Lung microvascular endothelial cell (primary cell): ENCODE results near the gene PPT1. TPM values are rescaled to one million over a fixed set of nuclear protein-coding genes. Genes with fewer than 3 reads are reported as not detected.
A peak's percentile ranks its signal among the peaks of the same experiment; 100 is the strongest.

Source experiments
- DNase-seq, 2 donors: peaks; one replicate each; pipeline versions ENCODE4 v3.0.0 to v3.0.0-alpha.2; 2010; ENCODE audit warnings: low read depth in 2 of 2
- total RNA-seq: library from RNA; depleted of rRNA; stranded (reverse); fragments of >200 nt; gene quantifications from 2 replicates; pipeline ENCODE4 v1.2.1, GENCODE V29; 2014

Gene PPT1
- total RNA-seq = 34.7 and 45.1 TPM in 2 replicates

DNA sequence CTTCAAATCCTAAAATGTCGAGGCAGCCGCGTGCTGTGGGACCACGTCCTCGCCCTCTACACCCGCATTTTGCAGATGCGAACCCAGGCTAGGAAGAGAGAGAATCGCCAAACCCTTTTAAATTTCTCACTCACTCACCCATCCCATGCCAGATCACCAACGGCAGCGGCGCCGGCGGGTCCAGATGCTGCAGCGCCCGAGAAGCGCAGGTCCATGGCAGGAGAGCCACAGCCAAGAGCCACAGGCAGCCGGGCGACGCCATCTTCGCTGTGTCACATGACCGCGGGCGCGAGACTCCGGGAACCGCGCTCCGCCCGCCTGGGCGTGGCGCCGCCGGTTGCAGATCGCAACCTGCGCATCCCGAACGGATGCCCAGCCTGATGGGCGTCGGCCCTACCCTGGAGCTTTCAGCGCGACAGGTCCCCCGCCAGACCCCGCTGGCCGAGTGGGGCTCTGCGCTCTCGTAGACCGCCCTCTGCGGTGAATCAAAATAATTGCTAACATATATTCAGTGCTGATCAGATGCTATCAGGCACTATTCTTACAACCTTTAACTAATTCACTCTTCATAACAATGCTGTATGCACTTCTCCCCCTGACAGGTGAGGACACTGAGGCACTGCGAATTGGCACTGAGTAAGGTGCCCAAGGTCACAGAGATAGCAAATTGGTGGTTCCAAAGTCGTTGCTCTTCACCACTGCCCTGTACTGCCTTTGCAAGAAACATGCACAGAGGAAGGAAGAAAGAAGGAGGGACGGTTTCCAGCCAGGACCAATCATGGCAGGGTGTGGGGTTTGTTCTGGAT, at the start of gene PPT1:
TSS of gene PPT1 (minus strand) at position 276 of the 806 bp plus-strand sequence. CDS start at position 262, 14 bp downstream.
- peak; percentile 69 to 76 for DNase-seq

DNA sequence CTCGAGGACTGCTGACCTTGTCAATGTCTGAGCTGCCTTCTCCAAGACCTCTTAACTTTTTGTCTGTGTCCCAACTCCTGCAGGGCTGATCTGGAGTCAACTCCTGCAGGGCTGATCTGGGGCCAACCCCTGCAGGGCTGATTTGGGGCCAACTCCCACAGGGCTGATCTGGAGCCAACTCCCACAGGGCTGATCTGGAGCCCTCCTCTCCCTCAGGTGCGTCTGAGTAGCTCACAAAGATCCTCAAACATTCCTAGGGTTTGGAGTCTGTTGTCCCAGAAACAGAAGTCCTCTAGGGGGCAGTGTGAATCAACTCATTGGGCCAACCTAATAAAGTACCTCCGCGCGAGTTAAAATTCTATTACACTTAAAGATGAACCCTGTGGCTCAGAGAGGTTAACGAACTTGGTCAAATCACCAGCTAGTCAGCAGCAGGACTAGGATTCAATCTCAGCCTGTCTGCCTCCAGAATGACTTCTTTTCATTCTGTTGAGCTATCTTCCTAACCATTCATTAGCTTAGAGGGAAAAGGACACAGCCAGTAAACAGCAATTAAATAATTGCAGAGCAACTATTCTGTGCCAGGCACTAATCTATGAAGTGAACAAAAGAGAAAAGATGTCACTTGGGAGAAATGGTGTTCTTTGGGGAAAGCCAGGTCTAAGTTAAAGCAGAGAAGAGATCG, 47.0 kb upstream of the PPT1 start:
- peak; percentile 68 to 72 for DNase-seq

DNA sequence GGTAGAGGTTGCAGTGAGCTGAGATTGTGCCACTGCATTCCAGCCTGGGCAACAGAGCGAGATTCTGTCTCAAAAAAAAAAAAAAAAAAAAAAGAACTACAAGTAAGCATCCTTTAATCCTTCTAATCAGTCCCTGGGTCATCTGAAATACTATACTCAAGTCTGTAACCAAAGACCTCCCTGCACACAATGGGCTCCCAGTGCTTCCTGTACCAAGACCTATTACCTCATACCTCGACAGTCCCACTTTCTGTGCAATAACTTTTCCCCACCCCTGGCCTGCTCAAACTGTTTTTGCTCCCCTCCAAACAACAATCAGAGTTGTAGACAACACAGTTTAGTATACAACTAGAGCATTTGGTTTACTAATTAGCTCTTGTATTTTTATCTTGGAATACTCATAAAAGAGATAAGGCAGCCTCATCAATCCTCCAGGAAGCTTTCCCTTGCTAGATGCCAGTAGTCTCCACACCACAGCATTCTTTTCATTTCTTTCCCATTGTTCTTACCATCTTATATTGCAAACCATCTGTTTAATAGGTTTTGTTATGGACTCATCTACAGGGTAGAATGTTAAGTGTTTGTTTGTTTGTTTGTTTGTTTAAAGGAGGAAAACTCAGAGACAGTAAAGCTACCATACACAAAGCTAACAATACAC, 45.0 kb upstream of the PPT1 start:
- no peak for DNase-seq

DNA sequence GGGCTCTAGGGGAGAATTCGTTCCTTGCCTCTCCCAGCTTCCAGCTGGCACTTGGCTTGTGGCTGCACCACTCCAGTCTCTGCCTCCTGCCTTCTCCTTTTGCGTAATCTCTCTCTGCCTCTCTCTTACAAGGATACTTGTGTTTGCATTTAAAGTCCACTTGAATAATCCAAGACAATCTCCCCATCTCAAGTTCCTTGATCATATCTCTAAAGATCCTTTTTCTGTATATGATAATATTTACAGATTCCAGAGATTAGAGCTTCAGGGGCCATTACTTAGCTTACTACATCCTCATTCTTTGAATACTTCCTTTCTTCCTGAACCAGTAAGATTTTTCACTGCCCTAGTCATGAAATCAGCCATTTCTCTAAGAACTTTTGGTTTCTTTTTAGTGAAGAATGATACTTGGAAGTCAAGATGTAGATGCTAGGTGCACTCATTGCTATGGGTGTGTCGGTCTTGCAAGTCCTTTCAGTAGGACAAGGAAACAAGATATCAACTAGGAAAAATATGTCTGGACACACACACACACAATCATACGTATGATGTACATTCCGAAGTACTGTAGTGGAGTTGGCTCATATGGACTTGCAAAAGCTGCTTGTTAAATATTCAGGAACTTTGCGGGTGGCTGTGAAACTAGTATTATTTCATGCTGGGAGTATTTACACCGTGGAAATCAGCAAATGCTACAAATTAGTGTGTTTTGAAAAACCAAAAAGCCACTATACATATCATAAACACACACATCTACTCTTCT, 43.3 kb upstream of the PPT1 start:
- DNase-seq = no peak

DNA sequence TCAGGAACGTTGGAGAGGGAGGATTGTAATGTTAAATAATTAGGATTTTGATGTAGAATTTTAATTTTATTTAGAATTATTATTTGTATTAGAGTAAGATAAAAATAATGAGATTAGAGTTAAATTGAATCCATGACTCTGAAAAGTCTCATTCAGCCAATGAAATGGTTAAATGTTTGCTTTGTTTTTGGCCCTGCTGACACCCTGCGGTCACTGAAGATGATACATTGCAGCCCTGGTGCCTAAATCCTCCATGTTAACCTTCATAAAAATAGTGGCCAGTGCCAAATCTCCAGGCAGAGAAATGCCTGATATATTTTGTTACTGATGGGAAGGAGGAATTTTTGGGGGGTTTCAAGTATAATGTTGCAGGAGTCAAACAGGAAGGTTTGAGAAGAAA, 36.8 kb upstream of the PPT1 start:
- DNase-seq = no peak

DNA sequence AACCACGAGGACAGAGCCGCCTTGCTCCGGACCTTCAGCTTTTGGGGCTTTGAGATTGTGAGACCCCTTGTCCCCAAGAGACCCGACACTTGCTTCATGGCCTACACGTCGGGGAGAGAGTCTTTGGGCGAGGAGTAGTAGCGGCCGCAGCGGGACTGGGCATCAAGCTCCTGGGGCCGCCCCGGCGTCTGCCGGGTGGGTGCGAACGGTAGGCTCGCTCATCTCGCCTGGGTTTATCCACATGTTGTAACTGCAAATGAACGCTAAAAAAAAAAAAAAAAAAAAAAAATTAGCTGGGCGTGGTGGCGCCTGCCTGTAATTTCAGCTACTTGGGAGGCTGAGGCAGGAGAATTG, 36.2 kb upstream of the PPT1 start:
- no peak for DNase-seq

DNA sequence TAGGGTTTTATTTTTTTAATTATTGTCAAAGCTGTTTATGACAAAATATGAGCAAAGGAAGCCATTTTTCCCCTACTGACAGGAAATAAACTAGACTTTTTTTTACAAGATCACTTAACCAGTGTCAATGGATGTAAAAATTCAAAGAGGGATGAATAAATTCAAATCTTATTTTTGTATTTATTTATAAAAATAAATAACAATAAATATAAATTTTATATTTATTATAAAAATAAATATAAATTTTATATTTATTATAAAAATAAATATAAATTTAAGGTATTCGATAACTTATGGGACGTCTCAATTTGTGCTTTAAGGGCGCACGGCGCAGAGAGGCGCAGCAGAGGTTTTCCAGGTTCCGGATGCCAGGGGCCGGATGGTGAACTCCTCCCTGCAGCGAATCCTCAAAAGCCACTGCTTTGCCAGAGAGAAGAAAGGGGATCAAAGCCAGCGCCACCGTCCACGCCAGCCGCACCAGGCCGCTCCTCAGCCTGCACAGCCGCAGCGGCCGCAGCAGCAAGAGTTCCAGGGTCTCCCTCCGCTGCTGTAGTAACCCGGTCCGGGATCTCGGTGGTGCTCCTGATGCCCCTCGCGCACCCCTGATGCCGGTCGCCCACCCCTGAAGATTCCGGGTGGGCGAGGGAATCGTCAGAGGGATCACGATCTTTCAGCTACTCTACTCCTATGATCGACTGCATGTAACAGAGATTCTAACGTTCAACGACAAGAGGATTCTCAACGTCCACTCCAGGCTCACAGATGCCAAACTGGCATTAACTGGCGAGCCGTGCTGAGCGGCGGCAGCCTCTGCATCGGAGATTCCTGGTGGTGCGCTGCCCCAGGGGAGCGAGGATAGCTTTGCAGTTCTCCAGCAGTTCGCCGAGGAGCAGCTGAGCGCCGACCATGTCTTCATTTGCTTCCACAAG, 35.6 kb upstream of the PPT1 start:
- peak; percentile 5 to 16 for DNase-seq

DNA sequence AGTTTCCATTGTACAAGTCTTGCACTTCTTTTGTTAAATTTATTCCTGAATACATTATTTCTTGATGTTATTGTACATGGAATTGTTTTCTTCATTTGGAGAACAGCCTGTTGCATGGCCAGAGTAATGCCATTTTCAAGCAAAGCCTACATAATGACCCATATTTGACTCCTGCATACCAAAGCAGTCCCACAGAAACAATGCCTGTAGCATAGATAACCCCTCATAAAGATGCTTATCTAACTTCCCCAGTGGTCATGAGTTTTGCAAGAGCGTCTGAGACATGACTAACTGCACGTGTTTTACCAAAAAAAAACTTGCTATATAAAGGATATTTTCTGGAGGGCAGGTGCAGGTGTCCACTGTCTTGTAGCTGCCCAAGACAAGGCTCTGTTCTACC, 33.8 kb upstream of the PPT1 start:
- DNase-seq = peak; percentile 7 to 16

DNA sequence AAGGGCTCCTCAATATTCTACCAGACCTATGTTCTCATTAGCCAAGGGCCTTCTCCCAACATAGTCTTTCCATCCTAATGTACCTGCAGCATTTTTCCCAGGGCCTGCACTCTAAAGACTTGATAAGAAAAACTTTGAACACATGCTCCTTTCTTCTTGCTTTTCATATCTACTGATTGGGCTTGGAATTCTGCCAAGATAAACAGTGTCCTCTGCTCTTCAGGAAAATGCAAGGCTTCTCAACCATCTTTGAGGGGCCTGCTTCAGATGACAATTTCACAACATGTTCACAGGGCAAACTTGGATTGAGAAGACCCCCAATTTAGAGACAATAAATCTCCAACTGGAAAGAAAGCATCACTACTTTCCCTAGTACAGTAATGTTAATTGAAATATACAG, 25.8 kb upstream of the PPT1 start:
- peak in 1 of 2 donors; percentile 15 for DNase-seq

DNA sequence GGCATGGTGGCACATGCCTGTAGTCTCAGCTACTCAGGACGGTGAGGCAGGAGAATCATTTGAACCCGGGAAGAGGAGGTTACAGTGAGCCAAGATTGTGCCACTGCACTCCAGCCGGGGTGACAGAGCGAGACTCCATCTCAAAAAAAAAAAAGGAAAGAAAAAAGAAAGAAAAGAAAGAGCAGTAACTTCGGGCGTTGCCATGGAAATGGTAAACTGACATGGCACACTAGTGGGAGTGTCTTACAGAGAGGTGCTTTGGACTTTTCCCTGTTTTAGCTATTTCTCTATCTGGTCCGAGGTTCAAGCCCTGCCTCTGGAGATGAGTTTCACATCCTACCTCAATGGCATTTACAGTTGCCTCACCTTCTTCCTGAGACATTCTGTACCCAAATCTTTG, 23.1 kb upstream of the PPT1 start:
- no peak for DNase-seq

DNA sequence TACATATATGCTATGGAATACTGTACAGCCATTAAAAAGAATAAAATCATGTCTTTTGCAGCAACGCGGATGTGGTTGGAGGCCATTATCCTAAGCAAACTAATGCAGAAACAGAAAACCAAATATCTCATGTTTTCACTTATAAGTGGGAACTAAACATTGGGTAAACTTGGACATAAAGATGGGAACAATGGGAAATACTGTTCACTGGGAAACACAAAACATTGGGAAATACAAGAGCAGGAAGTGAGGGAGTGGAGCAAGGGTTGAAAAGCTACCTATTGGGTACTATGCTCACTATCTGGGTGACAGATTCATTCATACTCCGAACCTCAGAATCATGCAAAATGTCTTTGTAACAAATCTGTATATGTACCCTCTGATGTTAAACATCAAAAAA, 17.3 kb upstream of the PPT1 start:
- no peak for DNase-seq

DNA sequence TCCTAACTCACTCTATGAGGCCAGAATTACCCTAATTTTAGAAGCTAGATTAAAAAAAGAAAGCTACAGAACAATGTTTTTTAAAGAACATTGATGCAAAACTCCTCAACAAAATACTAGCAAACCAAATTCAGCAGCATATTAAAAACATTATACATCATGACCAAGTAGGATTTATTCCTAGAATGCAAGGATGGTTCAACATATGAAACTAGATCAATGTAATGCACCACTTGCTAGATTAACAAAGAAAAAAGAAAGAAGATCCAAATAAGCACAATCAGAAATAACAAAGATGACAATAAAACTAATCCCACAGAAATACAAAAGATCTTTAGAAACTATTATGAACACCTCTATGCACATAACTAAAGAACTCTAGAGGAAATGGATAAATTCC, 13.3 kb upstream of the PPT1 start:
- DNase-seq = no peak

DNA sequence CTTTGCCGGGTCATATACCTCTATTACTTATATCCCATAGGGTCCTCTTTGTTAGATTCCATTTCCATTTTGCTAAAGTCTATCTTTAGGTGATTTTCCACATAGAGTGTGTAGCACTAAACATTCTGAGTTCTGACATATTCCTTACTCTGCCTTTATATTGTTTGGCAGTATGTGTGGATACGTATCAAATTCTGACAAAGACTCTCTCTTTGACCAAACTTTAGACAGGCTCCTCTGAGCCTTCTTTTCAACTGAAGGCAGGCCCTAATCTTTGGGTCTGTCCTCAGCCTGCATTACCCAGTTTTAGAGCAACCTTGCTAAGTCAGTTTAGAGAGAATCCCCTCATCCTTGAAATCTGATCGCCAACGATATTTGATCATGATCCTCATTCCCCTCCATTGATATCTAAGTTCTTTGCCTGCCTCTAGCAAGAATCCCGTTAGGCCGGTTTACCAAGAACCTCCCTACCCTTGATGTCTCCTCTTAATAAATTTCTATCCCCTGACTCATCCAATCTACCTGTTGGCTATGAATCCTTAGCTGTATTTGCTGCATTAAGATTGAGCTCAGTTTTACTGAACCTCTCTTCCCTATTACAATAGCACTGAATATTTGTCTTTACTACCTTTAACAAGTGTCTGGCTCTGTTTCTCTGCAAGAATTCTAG, 10.4 kb upstream of the PPT1 start:
- no peak for DNase-seq

DNA sequence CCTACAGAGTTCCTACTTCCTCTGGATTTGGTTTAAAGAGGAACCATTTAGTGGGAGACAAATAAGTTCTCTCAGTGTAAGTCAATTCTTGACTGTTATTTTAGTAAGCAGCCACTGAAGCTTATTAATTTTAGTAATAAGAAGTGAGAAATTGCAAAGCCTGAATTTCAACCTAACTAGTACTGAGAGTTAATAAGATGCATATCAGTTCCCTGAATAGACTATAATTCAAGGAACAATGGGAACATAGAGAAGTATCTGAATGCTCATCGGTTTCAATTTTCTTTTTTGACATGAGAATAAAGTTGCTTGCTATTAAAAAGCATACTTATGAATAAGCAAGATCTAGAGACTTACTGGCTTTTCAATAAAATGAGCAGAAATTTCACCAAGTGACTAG, 8.0 kb upstream of the PPT1 start:
- DNase-seq = no peak

DNA sequence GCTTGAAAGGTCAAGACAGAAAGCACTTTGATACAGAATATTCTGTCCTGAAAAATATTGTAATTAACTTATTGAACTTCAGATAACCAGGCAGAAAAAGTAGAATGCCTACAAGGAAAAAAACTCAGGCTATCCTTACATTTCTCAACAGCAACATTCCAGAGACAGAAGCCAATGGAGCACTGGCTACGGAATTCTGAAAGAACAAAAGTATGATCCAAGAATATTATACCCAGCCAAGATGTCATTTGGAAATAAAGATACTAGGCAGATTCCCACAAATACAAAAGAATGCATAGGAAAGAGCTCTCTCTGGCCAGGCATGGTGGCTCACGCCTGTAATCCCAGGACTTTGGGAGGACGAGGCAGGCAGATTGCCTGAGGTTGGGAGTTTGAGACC, 5.8 kb upstream of the PPT1 start:
- DNase-seq = no peak

DNA sequence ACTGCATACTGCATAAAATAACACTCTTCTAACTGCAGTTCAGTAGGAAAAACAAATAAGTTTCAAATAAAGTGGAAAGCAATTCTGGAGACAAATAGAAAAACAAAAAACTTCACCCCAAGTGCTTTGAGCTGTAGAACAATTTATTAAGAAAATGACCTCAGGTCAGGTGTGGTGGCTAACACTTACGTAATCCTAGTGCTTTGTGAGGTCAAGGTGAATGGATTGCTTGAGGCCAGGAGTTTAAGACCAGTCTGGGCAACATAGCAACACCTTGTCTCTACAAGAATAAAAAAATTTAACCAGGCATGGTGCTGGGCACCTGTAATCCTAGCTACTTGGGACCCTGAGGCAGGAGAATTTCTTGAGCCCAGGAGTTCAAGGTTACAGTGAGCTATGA, 5.0 kb upstream of the PPT1 start:
- DNase-seq = no peak

DNA sequence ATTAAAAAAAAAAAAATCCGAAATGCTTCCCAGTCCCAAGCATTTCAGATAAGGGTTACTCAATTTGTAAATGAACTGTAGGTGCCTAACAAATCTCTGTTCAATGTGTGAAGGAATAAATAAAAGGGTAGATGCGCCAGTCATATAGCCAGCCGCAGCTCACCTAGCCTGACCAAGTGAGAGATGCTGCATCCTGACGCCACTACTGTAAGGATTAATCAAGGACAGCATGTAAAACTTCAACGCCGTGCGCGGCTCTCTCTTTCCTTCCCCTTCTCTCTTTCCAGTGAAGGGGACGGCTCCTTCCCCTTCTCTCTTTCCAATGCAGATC, 441 bp downstream of the PPT1 start:
- no peak for DNase-seq

DNA sequence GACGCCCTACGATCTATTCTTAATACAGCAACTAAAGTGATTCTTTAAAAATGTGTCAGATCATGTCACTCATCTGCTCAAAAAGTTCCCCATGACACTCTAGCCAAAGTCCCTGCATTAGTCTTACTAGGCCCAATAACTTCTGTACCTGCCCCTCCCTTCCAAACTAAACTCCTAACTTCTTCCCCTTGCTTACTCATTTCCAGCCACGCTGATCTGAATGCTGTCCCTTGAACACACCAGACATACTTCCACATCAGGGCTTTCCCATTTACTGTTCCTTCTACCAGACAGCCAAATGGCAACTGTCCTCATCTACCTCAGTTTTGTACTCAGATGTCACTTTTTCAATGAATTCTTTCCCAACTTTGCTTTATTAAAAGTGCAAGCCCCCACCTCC, 1.2 kb downstream of the PPT1 start:
- no peak for DNase-seq

DNA sequence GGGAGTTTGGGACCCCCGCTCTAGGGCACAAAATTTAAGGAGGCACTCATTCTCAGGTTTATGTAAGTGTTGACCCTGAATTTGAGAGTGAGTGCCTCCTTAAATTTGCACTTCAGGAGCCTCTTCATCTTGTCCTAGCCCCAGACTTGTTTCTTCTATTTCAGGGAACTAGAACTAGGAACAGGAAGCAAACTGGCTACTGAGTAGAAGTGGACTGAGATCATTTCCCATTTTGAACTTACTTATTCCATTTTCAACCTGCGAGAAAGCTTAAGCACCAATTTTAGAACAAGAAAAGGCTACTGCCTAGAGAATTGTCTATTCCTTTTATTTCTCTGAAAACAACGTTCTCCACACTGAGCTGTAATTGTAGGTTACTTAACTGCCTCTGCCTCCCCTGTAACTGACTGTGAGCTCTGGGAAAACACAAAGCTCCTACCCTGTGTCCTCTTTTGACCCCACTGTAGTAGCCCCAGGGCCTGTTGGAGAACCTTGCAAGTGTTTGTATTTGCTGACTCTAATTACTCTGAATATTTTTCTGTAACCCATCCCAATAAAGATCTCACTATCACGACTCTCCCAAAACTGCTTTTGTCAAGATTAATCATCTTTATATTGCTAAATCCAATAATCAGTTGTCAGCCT, 2.5 kb downstream of the PPT1 start:
- DNase-seq = no peak
